HG03354 (cell line): Measurements from ENCODE around the gene MARCHF10.

Experiments used
- ATAC-seq: cut with Tn5 transposase; IDR thresholded peaks from one replicate; pipeline ENCODE4 v1.9.1; 2021; ENCODE audit warnings: mild to moderate bottlenecking; ENCODE audit not compliant: unreplicated experiment, poor library complexity, severe bottlenecking

Gene MARCHF10

DNA sequence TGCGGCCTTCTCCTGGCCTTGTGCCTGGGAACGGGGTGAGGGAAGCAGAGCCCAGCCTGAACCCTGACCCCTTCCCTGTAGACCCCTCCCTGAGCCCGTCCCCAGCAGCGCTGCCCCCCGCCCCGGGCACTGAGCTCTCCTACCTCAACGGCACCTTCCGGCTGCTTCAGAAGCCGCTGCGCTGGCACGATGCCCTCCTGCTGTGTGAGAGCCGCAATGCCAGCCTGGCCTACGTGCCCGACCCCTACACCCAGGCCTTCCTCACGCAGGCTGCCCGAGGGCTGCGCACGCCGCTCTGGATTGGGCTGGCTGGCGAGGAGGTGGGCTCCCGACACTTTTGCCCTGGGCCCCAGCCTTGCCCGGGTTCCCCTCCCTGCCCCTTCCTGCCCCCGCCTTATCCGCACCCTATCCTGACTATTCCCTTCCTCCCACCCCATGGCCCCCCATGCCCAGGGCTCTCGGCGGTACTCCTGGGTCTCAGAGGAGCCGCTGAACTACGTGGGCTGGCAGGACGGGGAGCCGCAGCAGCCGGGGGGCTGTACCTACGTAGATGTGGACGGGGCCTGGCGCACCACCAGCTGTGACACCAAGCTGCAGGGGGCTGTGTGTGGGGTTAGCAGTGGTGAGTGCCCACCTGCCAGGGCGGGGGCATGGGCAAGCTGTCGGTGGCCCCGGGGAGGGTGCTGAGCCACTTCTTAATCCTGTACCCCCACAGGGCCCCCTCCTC, 118.5 kb downstream of the MARCHF10 start:
- no peak for ATAC-seq

- ATAC-seq = no peak
Observed at GRCh38 chr17:62688398-62689160, 119.5 kb downstream of the MARCHF10 start.

GRCh38 chr17:62687997-62688396, 120.1 kb downstream of the MARCHF10 start:
- ATAC-seq = no peak

DNA sequence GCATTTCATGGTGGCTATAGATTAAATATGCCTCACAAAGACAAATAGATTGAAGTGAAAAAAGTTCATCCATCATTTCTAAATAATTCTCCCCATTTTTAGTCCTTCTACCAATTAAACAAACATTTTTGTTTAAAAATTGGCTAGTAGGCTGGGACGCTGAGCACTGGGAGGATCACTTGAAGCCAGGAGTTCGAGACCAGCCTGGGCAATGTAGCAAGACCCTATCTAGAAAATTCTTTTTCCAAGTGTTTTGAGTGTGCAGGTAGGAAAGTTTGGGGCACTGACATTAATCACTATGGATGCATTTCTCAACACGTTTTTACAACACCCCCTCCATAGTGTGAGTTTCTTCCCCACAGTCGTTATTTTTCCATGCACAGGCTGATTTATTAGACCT, 123.9 kb downstream of the MARCHF10 start:
- ATAC-seq = no peak

- no peak for ATAC-seq
Observed at GRCh38 chr17:62681939-62682381, 126.2 kb downstream of the MARCHF10 start.

GRCh38 chr17:62681061-62681938, 126.8 kb downstream of the MARCHF10 start:
- no peak for ATAC-seq

DNA sequence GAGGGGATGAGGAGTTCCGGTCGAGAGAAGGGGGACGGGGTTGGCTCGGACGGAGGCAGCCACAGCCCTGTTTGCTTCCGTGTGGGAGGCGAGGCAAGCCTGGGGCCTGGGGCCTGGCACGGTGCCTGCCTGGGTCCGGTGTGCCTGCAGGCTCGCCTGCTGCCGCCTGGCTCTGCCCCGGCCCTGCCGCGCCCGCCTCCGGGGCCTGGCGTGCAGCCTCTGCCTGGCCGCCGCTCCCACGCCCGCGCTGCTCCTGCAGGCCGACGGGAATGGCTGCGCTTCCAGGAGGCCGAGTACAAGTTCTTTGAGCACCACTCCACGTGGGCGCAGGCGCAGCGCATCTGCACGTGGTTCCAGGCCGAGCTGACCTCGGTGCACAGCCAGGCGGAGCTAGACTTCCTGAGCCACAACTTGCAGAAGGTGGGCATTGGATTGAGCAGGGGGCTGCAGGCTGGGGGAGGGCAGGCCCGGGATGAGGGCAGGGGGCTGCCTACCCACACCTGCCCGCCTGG, 127.5 kb downstream of the MARCHF10 start:
- no peak for ATAC-seq

GRCh38 chr17:62679866-62680377, 128.2 kb downstream of the MARCHF10 start:
- ATAC-seq = no peak

- no peak for ATAC-seq
Observed at GRCh38 chr17:62678214-62678919, 129.7 kb downstream of the MARCHF10 start.

DNA sequence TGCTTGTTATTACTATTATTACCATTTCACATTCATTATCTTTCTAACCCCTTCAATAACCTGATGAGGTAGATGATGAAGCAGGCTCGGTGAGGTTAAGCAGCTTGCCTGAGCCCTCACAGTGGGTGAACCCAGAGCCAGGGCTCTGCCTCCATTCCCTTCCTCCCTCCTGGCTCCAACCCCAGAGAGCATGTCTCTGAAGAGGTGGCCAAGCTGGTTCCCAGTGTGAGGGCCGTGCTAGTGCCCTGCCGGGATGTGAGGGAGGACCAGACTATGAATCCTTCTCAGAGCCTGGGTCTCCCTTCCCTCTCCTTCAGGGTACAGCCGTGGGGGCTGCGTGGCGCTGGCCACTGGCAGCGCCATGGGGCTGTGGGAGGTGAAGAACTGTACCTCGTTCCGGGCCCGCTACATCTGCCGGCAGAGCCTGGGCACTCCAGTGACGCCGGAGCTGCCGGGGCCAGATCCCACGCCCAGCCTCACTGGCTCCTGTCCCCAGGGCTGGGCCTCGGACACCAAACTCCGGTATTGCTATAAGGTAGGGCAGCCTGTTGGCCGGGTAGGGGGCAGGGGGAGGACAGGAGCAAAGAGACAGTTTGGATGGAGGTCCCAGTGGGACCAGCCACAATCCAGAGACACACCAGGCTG, 131.0 kb downstream of the MARCHF10 start:
- no peak for ATAC-seq

DNA sequence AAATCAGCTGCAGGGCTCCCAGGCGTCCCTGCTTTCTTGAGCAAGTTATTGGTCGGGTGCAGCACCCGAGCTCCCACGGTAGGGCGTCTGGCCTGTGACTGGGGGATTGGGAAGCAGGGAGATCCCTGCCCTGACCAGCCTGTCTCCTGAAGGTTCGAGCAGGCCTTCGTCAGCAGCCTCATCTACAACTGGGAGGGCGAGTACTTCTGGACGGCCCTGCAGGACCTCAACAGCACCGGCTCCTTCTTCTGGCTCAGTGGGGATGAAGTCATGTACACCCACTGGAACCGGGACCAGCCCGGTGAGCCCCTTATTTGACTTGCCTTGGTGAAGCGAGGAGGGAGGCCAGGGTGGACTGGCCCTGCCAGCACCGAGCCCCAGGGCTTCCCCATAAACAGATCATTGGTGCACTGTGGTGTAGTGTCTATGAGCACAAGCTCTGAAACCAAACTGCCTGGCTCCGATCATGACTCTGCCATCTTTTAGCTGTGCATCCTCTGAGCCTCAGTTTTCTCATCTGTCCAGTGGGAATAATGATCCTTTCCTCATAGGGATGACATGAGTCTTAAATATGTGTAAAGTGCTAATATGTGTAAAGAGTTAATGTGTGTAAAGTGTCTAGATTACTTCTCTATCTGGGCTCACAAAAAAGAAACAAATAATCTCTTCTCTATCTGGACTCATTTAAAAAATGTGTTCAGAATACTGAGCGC, 131.7 kb downstream of the MARCHF10 start:
- ATAC-seq = no peak

GRCh38 chr17:62675701-62676100, 132.4 kb downstream of the MARCHF10 start:
- no peak for ATAC-seq

GRCh38 chr17:62675260-62675659, 132.9 kb downstream of the MARCHF10 start:
- no peak for ATAC-seq

DNA sequence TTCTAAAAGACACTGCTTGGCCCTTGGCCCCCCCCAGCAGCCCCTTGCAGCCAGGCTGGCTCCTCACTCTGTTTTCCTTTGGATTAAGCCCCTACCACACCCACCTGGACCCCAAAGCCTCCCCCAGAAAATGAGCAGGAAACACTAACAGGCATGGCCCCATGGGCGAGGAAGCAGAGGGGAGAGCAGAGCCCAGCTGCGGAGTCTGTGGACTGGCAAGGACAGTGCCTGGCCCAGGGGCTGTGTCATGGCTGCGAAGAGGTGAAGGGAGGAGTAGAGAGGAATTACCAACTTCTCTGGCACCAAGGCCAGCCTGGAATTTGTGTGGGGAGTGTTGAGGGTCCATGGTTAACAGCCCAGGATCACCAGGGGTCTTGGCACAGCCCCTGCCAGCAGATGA, 133.3 kb downstream of the MARCHF10 start:
- no peak for ATAC-seq

GRCh38 chr17:62674363-62674739, 133.8 kb downstream of the MARCHF10 start:
- ATAC-seq = no peak

- ATAC-seq = no peak
Observed at GRCh38 chr17:62673614-62674362, 134.3 kb downstream of the MARCHF10 start.

GRCh38 chr17:62672957-62673356, 135.2 kb downstream of the MARCHF10 start:
- no peak for ATAC-seq

- no peak for ATAC-seq
Observed at GRCh38 chr17:62671553-62671952, 136.6 kb downstream of the MARCHF10 start.
